Right cardiac atrium (tissue), 5 donors: ENCODE measurements around the gene CEBPA. TPM values are rescaled to one million over a fixed set of nuclear protein-coding genes. Genes with fewer than 3 reads are reported as not detected.
"Not testable (repeated sequence)": the region's sequence is repeated elsewhere in the genome, so short reads cannot be mapped to it uniquely, and the experiment has no call there.

ENCODE experiments used
- ATAC-seq, 2 donors: fragments of 200-7000 bp; cut with Tn5 transposase; one replicate each; pipeline versions ENCODE4 v1.8.0 to v1.9.1; 2020; ENCODE audit warnings: moderate library complexity in 2 of 2, mild to moderate bottlenecking in 1 of 2
- DNase-seq, 3 donors: peaks; one replicate each; pipeline ENCODE4 v3.0.0-alpha.2; 2020
- H3K27ac ChIP-seq: one replicate; pipeline ENCODE4 v1.5.1; 2013; ENCODE audit warnings: mild to moderate bottlenecking, low read length, control low read depth, moderate library complexity
- H3K27me3 ChIP-seq: one replicate; pipeline ENCODE4 v1.6.1; 2013; ENCODE audit not compliant: control insufficient read depth, insufficient read depth
- H3K4me1 ChIP-seq: one replicate; pipeline ENCODE4 v1.6.1; 2013; ENCODE audit warnings: low read length; ENCODE audit not compliant: control insufficient read depth, insufficient read depth
- H3K4me3 ChIP-seq: one replicate; pipeline ENCODE4 v1.5.1; 2013; ENCODE audit warnings: low read length, control low read depth
- H3K9me3 ChIP-seq: one replicate; pipeline ENCODE4 v1.6.1; 2013; ENCODE audit warnings: low read length; ENCODE audit not compliant: control insufficient read depth
- WGBS: extraction: QIAGEN DNeasy Blood & Tissue Kit; methylation state at CpG from one replicate; pipeline ENCODE4 v1.1.7; 2013; 5-methylcytosine and 5-hydroxymethylcytosine counted together
- intact Hi-C, 4 donors: fragments of 100-400 bp; cut with DNase I; formaldehyde crosslinking; loops; one replicate each; pipeline versions ENCODE4 v1.11.0 to v1.14.0; 2022 to 2023
- polyA plus RNA-seq: library from polyadenylated mRNA; stranded (reverse); fragments of 200-250 nt; gene quantifications from one replicate; pipeline ENCODE4 v1.2.3, GENCODE V29; 2013
- total RNA-seq, 4 donors: library from RNA; stranded (reverse); fragmentation: NEBNext Ultra II Directional; extraction: Animal tissue kit (Norgen Biotek cat#: 25700); gene quantifications; one replicate each; pipeline ENCODE4 v1.2.1, GENCODE V29; 2021
- donor health status: healthy with polysubstance abuse.
- donor health status: DM: no; HTN: yes; CAD: no.
- donor health status: DM: no; HTN: no; CAD: no.
- donor health status: DM: no; HTN: yes; CAD: no; lungs with severe emphysema.
- donor health status: DM: yes; HTN: yes; CAD: no.

The CEBPA gene
- total and polyA plus RNA-seq, 5 donors: 2.1 to 8.7 (median 3.4) TPM

DNA sequence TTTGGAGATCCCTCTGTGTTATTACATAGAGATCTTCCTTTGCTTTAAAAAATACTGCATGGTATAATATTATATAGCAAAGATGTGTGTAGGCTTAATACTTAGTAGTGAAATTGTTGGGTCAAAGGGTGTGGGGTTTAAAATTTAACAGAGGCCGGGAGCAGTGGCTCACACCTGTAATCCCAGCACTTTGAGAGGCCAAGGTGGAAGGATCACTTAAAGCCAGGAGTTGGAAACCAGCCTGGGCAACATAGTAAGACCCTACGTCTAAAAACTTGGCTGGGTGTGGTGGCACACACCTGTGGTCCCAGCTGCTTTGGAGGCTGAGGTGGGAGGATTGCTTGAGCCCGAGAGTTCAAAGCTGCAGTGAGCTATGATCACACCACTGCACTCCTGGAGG, 22.3 kb upstream of the CEBPA start:
- intact Hi-C loops: no loop called here
- no peak for DNase-seq
- WGBS: 81% methylated on average over 3 of the region's 3 CpGs
- H3K4me1 ChIP-seq: no peaks in the 10 kb centered on the region
- no peak overlapping the region for H3K27ac ChIP-seq
- H3K9me3 ChIP-seq: peaks cover 2% of the 10 kb centered on the region
- ATAC-seq: no peak
- H3K27me3 ChIP-seq: no peaks in the 10 kb centered on the region
- H3K4me3 ChIP-seq: no peak overlapping the region

- Histone ChIP-seq H3K4me1 (no peaks in the 10 kb centered on the region), H3K27me3 (no peaks in the 10 kb centered on the region), H3K27ac (no peak overlapping the region), H3K4me3 (no peak overlapping the region), H3K9me3 (peaks cover 2% of the 10 kb centered on the region)
- intact Hi-C loops: no loop called here
- ATAC-seq (no peak), DNase-seq (no peak)
- 86% methylated on average over 6 of the region's 6 CpGs for whole genome bisulfite sequencing
These were observed 20.9 kb upstream of the CEBPA start for GRCh38 chr19:33323093-33323820.

DNA sequence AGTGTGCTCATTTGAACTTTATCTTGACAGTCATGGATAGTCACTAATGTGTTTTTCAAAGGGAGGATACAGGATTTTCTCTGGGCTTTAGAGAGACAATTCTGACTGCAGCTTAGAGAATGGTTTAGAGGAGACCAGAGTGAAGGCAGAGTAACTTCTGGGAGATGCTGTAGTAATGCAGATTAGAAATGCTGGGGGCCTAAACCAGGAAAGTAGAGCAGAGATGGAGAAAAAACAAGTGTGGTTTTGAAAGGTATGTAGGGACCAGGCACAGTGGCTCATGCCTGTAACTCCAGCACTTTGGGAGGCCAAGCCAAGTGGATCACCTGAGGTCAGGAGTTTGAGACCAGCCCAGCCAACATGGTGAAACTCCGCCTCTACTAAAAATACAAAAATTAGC, 18.3 kb upstream of the CEBPA start:
- intact Hi-C loops: no loop called here
- Histone ChIP-seq H3K4me1 (no peaks in the 10 kb centered on the region), H3K27me3 (no peaks in the 10 kb centered on the region), H3K4me3 (no peak overlapping the region), H3K9me3 (no peaks in the 10 kb centered on the region), H3K27ac (no peak overlapping the region)
- 97% methylated on average over 1 of the region's 1 CpG for WGBS
- ATAC-seq (no peak), DNase-seq (no peak)

GRCh38 chr19:33317991-33318390, 15.7 kb upstream of the CEBPA start:
- 95% methylated on average over 4 of the region's 4 CpGs for WGBS
- H3K4me1 ChIP-seq, intact Hi-C loops, H3K27ac ChIP-seq, ATAC-seq, DNase-seq, H3K9me3 ChIP-seq, H3K27me3 ChIP-seq, H3K4me3 ChIP-seq: not testable (repeated sequence)

DNA sequence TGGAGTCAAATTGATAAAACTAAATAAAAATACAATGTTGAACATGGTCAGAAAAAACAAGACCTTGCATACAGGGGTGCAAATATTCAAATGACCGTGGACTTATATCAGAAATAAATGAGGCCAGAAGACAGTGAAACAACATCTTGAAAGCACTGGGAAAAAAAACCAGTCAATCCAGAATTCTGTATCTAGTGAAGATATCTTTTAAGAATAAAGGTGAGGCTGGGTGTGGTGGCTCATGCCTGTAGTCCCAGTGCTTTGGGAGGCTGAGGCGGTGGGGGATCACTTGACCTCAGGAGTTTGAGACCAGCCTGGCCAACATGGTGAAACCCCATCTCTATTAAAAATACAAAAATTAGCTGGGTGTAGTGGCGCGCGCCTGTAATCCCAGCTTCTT, 15.2 kb upstream of the CEBPA start:
- H3K27ac ChIP-seq: no peak overlapping the region
- no peaks in the 10 kb centered on the region for H3K4me1 ChIP-seq
- H3K4me3 ChIP-seq: no peak overlapping the region
- intact Hi-C loops: no loop called here
- H3K9me3 ChIP-seq: no peaks in the 10 kb centered on the region
- H3K27me3 ChIP-seq: no peaks in the 10 kb centered on the region
- ATAC-seq (no peak), DNase-seq (no peak)
- 95% methylated on average over 5 of the region's 5 CpGs for WGBS

GRCh38 chr19:33316541-33317264, 14.4 kb upstream of the CEBPA start:
- DNase-seq (no peak), ATAC-seq (no peak)
- no peaks in the 10 kb centered on the region for H3K4me1 ChIP-seq
- no peak overlapping the region for H3K4me3 ChIP-seq
- intact Hi-C loops: no loop called here
- WGBS: 56% methylated on average over 9 of the region's 9 CpGs
- H3K27ac ChIP-seq: no peak overlapping the region
- no peaks in the 10 kb centered on the region for H3K9me3 ChIP-seq
- H3K27me3 ChIP-seq: no peaks in the 10 kb centered on the region

- WGBS: 78% methylated on average over 4 of the region's 4 CpGs
- ATAC-seq, intact Hi-C loops, DNase-seq, H3K4me1 ChIP-seq, H3K9me3 ChIP-seq, H3K27ac ChIP-seq, H3K27me3 ChIP-seq, H3K4me3 ChIP-seq: not testable (repeated sequence)
These were observed 10.5 kb upstream of the CEBPA start for GRCh38 chr19:33312808-33313207.

- ATAC-seq: no peak
- intact Hi-C loops: no loop called here
- Histone ChIP-seq H3K27ac (no peak overlapping the region), H3K4me3 (no peak overlapping the region), H3K9me3 (no peaks in the 10 kb centered on the region), H3K27me3 (no peaks in the 10 kb centered on the region), H3K4me1 (no peaks in the 10 kb centered on the region)
- DNase-seq: no peak
- WGBS: 77% methylated on average over 6 of the region's 6 CpGs
These were observed 9.7 kb upstream of the CEBPA start for GRCh38 chr19:33312065-33312464.

GRCh38 chr19:33311326-33311682, 9.0 kb upstream of the CEBPA start:
- H3K27ac ChIP-seq: no peak overlapping the region
- H3K4me1 ChIP-seq: no peaks in the 10 kb centered on the region
- intact Hi-C loops: no loop called here
- no peaks in the 10 kb centered on the region for H3K9me3 ChIP-seq
- ATAC-seq (no peak), DNase-seq (no peak)
- WGBS: 87% methylated on average over 4 of the region's 4 CpGs
- H3K4me3 ChIP-seq: no peak overlapping the region
- no peaks in the 10 kb centered on the region for H3K27me3 ChIP-seq

DNA sequence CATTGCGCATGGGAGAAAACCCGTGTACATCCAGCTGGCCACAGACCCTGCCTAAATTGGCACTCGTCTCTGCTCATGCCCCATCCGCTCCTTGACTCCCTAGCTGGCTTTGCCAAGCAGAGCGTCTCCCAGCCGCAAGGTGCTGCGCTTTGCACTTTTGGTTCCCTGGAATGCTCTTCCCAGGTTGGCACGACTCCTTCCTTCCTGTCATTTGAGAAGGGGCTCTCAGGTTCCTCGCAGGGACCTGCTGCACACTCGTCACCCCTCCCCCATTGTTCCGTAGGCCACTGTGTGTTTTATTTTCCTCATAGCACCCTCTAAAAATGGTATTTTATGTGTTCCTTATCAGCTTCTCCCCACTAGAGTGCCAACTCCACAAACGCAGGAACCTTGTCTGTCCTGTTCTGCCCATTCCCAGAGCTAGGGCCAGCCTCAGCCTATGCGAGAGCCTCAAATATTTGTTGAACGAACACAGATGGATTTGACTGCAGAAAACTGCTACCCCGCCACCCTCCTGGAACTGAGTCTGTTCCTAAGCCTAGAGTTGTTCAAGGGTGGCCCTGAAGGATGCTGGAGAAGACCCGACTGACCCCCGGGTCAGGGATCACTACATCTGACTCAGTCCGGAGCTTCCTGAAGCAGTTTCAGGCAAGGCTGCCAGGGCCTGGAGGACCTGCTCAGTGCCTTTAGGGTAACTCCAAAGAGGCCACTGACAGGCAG, 8.4 kb upstream of the CEBPA start:
- ATAC-seq (no peak), DNase-seq (no peak)
- Histone ChIP-seq H3K4me3 (no peak overlapping the region), H3K4me1 (no peaks in the 10 kb centered on the region), H3K9me3 (no peaks in the 10 kb centered on the region), H3K27me3 (no peaks in the 10 kb centered on the region), H3K27ac (no peak overlapping the region)
- WGBS: 65% methylated on average over 18 of the region's 18 CpGs
- intact Hi-C loops: no loop called here

GRCh38 chr19:33309826-33310225, 7.5 kb upstream of the CEBPA start:
- no peaks in the 10 kb centered on the region for H3K27me3 ChIP-seq
- intact Hi-C loops: loop anchor here in 1 of 4 donors (10.0 kb wide), 1 partner anchor 65 kb away; the partner anchor contains the start of gene CEBPG

More at GRCh38 chr19:33309826-33310225, 7.5 kb upstream of the CEBPA start:
- H3K9me3 ChIP-seq: no peaks in the 10 kb centered on the region
- DNase-seq (no peak), ATAC-seq (no peak)
- no peaks in the 10 kb centered on the region for H3K4me1 ChIP-seq
- WGBS: 71% methylated on average over 10 of the region's 10 CpGs
- H3K4me3 ChIP-seq: no peak overlapping the region
- H3K27ac ChIP-seq: no peak overlapping the region
